ENCODE results near the gene SCLT1.

- no peak for TF ChIP-seq CTCF (conservative IDR thresholded peaks at IDR 0.05; ENCODE audit: low read length)
- TF ChIP-seq EZH2phosphoT487 (IDR thresholded peaks at IDR 0.05; ENCODE audit: borderline replicate concordance), result no peak
Observed at GRCh38 chr4:128859887-128860677, 233.3 kb downstream of the SCLT1 start.

Measured in Loucy (cell line).